HCT116 (cell line): ENCODE data around the gene GJA1. TPM values are rescaled to one million over a fixed set of nuclear protein-coding genes. Genes with fewer than 3 reads are reported as not detected.
"Not testable (repeated sequence)": the region's sequence is repeated elsewhere in the genome, so short reads cannot be mapped to it uniquely, and the experiment has no call there.

Experiments
- ATAC-seq: fragments of 200-7000 bp; cut with Tn5 transposase; 2 replicates; pipeline ENCODE4 v1.9.1; 2020; ENCODE audit warnings: mild to moderate bottlenecking, moderate library complexity
- Bru-seq: library from RNA; stranded (reverse); fragments of 400-500 nt; gene quantifications from one replicate; lab custom pipeline; 2021; lab: Mats Ljungman, UMichigan
- BruChase-seq, 2 experiments: library from RNA; stranded (reverse); fragments of 400-500 nt; gene quantifications; one replicate each; lab custom pipeline; 2021; lab: Mats Ljungman, UMichigan
- BruUV-seq: library from RNA; stranded (reverse); fragments of 400-500 nt; replicated peaks from 2 replicates; lab custom pipeline; 2021; lab: Mats Ljungman, UMichigan
- CTCF ChIA-PET: fragments of 300-600 bp; sonication (Branson Sonifier 250); formaldehyde crosslinking; loops from one replicate; lab custom pipeline; 2021; ENCODE audit warnings: antibody characterized with exemption; lab: Charles Lee
- POLR2A ChIA-PET: fragments of 300-600, 350-600 bp; sonication (Branson Sonifier 250); formaldehyde crosslinking; loops from one replicate; lab custom pipeline; 2021; ENCODE audit warnings: antibody characterized with exemption; lab: Charles Lee
- RAD21 ChIA-PET, 2 experiments: fragments of 300-600 bp; sonication (Branson Sonifier 250); formaldehyde crosslinking; loops; one replicate each; lab custom pipeline; 2023; ENCODE audit warnings: low total read pairs in 2 of 2; ENCODE audit not compliant: uncharacterized antibody in 2 of 2, unreplicated experiment in 2 of 2, low non-redundant PET in 1 of 2; lab: Charles Lee
- DNase-seq: peaks from one replicate; pipeline ENCODE4 v3.0.0-alpha.2; 2010; ENCODE audit warnings: low read depth, low spot score
- H2AFZ ChIP-seq: fragments of 200-600 bp; shearing (Covaris generic), sonication (generic); 2 replicates; pipeline ENCODE4 v1.6.1; 2017; ENCODE audit warnings: low read depth, mixed run types, mixed read lengths, antibody characterized with exemption, low read length; ENCODE audit not compliant: poor library complexity, severe bottlenecking
- H3K27ac ChIP-seq: 2 replicates; pipeline ENCODE4 v1.5.1; 2012; ENCODE audit warnings: low read depth, low read length
- H3K27me3 ChIP-seq: fragments of 200-600 bp; sonication (generic); 2 replicates; pipeline ENCODE4 v1.6.1; 2016; ENCODE audit warnings: mixed run types, low read length, mixed read lengths; ENCODE audit not compliant: insufficient read depth
- H3K36me3 ChIP-seq, 2 experiments: fragments of 200-500 bp in 1 of 2; fragments of 200-600 bp in 1 of 2; sonication (Bioruptor generic) in 1 of 2; sonication (generic) in 1 of 2; 2 replicates each; pipeline versions ENCODE4 v1.5.1 to v1.6.1; 2014 to 2016; ENCODE audit warnings: low read length in 2 of 2, inconsistent platforms in 1 of 2, mixed read lengths in 1 of 2, mixed run types in 1 of 2; ENCODE audit not compliant: insufficient read depth in 2 of 2, control insufficient read depth in 1 of 2
- H3K4me1 ChIP-seq, 2 experiments: fragments of 200-600 bp in 1 of 2; sonication (generic) in 1 of 2; 2 replicates each; pipeline versions ENCODE4 v1.5.1 to v1.6.1; 2012 to 2017; ENCODE audit warnings: low read length in 2 of 2, inconsistent platforms in 1 of 2, mild to moderate bottlenecking in 1 of 2, mixed read lengths in 1 of 2, mixed run types in 1 of 2, moderate library complexity in 1 of 2; ENCODE audit not compliant: insufficient read depth in 2 of 2, control insufficient read depth in 1 of 2
- H3K4me2 ChIP-seq: fragments of 200-600 bp; sonication (generic); 2 replicates; pipeline ENCODE4 v1.6.1; 2017; ENCODE audit warnings: mixed run types, low read length, mixed read lengths
- H3K4me3 ChIP-seq, 2 experiments: fragments of 200-600 bp in 1 of 2; sonication (generic) in 1 of 2; replicated peaks in 1 of 2; 2 replicates each; pipeline ENCODE4 v1.5.1; 2011 to 2016; ENCODE audit warnings: low read length in 2 of 2, control low read depth in 1 of 2, low read depth in 1 of 2, mild to moderate bottlenecking in 1 of 2, mixed read lengths in 1 of 2, mixed run types in 1 of 2
- H3K79me2 ChIP-seq: fragments of 200-600 bp; sonication (generic); 2 replicates; pipeline ENCODE4 v1.6.1; 2017; ENCODE audit warnings: mild to moderate bottlenecking, mixed run types, low read length, moderate library complexity, mixed read lengths; ENCODE audit not compliant: insufficient read depth
- H3K9ac ChIP-seq: fragments of 200-600 bp; sonication (generic); 2 replicates; pipeline ENCODE4 v1.6.1; 2016; ENCODE audit warnings: low read length, mixed read lengths
- H3K9me2 ChIP-seq: fragments of 200-600 bp; sonication (generic), shearing (Covaris generic); 2 replicates; pipeline ENCODE4 v1.6.1; 2017; ENCODE audit warnings: mixed run types, mild to moderate bottlenecking, moderate library complexity; ENCODE audit not compliant: insufficient read depth
- H3K9me3 ChIP-seq, 2 experiments: fragments of 200-500 bp in 1 of 2; fragments of 200-600 bp in 1 of 2; sonication (Bioruptor generic) in 1 of 2; sonication (generic) in 1 of 2; 2 replicates each; pipeline ENCODE4 v1.6.1; 2014 to 2017; ENCODE audit warnings: low read length in 2 of 2, mixed read lengths in 2 of 2, inconsistent platforms in 1 of 2, low read depth in 1 of 2, mild to moderate bottlenecking in 1 of 2, mixed run types in 1 of 2, moderate library complexity in 1 of 2; ENCODE audit not compliant: control insufficient read depth in 1 of 2, insufficient read depth in 1 of 2
- H4K20me1 ChIP-seq: fragments of 200-600 bp; sonication (generic), shearing (Covaris generic); 2 replicates; pipeline ENCODE4 v1.6.1; 2017; ENCODE audit warnings: mixed run types, mild to moderate bottlenecking, moderate library complexity; ENCODE audit not compliant: insufficient read depth
- CBX3 ChIP-seq: IDR thresholded peaks from 2 replicates; pipeline ENCODE4 v1.6.1; 2012; ENCODE audit warnings: low read depth
- EZH2phosphoT487 ChIP-seq: fragments of 200-600 bp; IDR thresholded peaks from 2 replicates; pipeline ENCODE4 v1.6.1; 2018; ENCODE audit warnings: antibody characterized with exemption, borderline replicate concordance
- FOSL1 ChIP-seq: IDR thresholded peaks from 2 replicates; pipeline ENCODE4 v1.6.1; 2012; ENCODE audit warnings: low read depth
- JUND ChIP-seq: IDR thresholded peaks from 2 replicates; pipeline ENCODE4 v1.6.1; 2012
- POLR2A ChIP-seq: IDR thresholded peaks from 2 replicates; pipeline ENCODE4 v1.7.0; 2011; ENCODE audit warnings: borderline replicate concordance; ENCODE audit not compliant: insufficient read depth, insufficient read length; ENCODE audit errors: extremely low read depth
- POLR2AphosphoS5 ChIP-seq: IDR thresholded peaks from 2 replicates; pipeline ENCODE4 v1.6.1; 2011; ENCODE audit warnings: mild to moderate bottlenecking, low read depth, low read length, moderate library complexity
- SIN3A ChIP-seq: IDR thresholded peaks from 2 replicates; pipeline ENCODE4 v1.6.1; 2012; ENCODE audit warnings: low read depth
- SP1 ChIP-seq: IDR thresholded peaks from 2 replicates; pipeline ENCODE4 v1.6.1; 2012; ENCODE audit warnings: low read depth
- TCF7L2 ChIP-seq: IDR thresholded peaks from 2 replicates; pipeline ENCODE4 v1.7.0; 2011; ENCODE audit warnings: borderline replicate concordance, inconsistent platforms; ENCODE audit not compliant: insufficient read depth, insufficient read length; ENCODE audit errors: extremely low read depth
- YY1 ChIP-seq: IDR thresholded peaks from 2 replicates; pipeline ENCODE4 v1.6.1; 2011; ENCODE audit warnings: low read length, low read depth, moderate library complexity, mild to moderate bottlenecking; ENCODE audit not compliant: insufficient replicate concordance; ENCODE audit errors: extremely low read depth
- intact Hi-C: fragments of 100-400 bp; cut with micrococcal nuclease; formaldehyde crosslinking; loops from 2 replicates; pipeline ENCODE4 v1.10.0; 2022
- long read RNA-seq: library from polyadenylated mRNA; unstranded; transcript quantifications from one replicate; pipeline ENCODE4 v2.0.0, GENCODE V29; 2021; ENCODE audit not compliant: unreplicated experiment
- polyA plus RNA-seq: library from polyadenylated mRNA; unstranded; fragments of >200 nt; gene quantifications from 2 replicates; pipeline ENCODE4 v1.2.1, GENCODE V29; 2012; ENCODE audit warnings: missing spikeins
- total RNA-seq: library from RNA; stranded (reverse); gene quantifications from one replicate; pipeline ENCODE4 v1.2.1, GENCODE V29; 2021; ENCODE audit not compliant: unreplicated experiment
- TF ChIP-seq, protein P1 (sequence below): IDR thresholded peaks from 2 replicates; pipeline ENCODE4 v1.6.1; 2011; ENCODE audit warnings: mild to moderate bottlenecking, low read length, moderate library complexity; ENCODE audit not compliant: insufficient replicate concordance; ENCODE audit errors: extremely low read depth
- TF ChIP-seq, protein P2 (sequence below): IDR thresholded peaks from 2 replicates; pipeline ENCODE4 v1.6.1; 2012
- TF ChIP-seq, protein P3 (sequence below): IDR thresholded peaks from 2 replicates; pipeline ENCODE4 v1.6.1; 2012; ENCODE audit warnings: low read depth

GJA1 gene
- total RNA-seq = 1.1 TPM
- polyA plus RNA-seq = not detected in 2 replicates
- Bru-seq, nascent RNA = percentile 6 among the genes with signal in this experiment
- BruChase-seq, experiment 1, labeled RNA remaining after a 6-hour chase = not detected
- BruChase-seq, experiment 2, labeled RNA remaining after a 2-hour chase = percentile 14 among the genes with signal in this experiment
- long read RNA-seq = 0 reads

DNA sequence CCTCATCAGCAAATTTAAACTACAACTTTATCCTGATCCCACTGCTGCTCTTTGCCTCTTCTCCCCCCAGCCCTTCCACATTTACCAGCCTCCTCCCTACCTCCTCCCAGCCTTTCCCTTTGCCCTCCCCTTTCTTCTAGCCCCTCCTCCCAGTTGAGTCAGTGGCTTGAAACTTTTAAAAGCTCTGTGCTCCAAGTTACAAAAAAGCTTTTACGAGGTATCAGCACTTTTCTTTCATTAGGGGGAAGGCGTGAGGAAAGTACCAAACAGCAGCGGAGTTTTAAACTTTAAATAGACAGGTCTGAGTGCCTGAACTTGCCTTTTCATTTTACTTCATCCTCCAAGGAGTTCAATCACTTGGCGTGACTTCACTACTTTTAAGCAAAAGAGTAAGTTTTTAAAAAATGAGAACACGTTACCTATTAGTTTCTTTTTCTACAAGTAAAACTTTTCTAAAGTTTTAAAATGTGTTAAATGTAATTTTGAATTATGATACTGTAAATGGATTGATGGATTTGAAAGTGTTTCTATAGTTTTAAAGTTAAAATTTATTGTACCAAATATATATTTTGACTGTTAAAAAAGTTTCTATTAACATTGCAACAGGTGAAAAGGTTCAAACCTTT is at the start of gene GJA1:
Gene GJA1 (plus strand): TSS at position 203 of the 626 bp plus-strand sequence. CDS start 11,202 bp downstream, outside the sequence.
- POLR2A ChIA-PET = no interaction called here
- Histone ChIP-seq H3K27ac (no peak within 1 kb of the TSS), H3K36me3 (no peaks in the 10 kb centered on the region), H3K4me3 (no peak within 1 kb of the TSS), H3K79me2 (no peaks in the 10 kb centered on the region), H3K9me3 (no peaks in the 10 kb centered on the region), H3K4me2 (no peak within 1 kb of the TSS), H3K9me2 (no peaks in the 10 kb centered on the region), H2AFZ (peak within 1 kb of the TSS; percentile 57), H3K27me3 (no peaks in the 10 kb centered on the region), H4K20me1 (no peaks in the 10 kb centered on the region), H3K4me1 (no peaks in the 10 kb centered on the region), H3K9ac (no peak within 1 kb of the TSS)
- intact Hi-C loops = no loop called here
- TF ChIP-seq EZH2phosphoT487 (no peak), SP1 (no peak), JUND (no peak), POLR2AphosphoS5 (no peak), YY1 (no peak), TCF7L2 (no peak), FOSL1 (no peak), POLR2A (no peak), SIN3A (no peak), CBX3 (no peak)
- TF ChIP-seq, protein P1, sequence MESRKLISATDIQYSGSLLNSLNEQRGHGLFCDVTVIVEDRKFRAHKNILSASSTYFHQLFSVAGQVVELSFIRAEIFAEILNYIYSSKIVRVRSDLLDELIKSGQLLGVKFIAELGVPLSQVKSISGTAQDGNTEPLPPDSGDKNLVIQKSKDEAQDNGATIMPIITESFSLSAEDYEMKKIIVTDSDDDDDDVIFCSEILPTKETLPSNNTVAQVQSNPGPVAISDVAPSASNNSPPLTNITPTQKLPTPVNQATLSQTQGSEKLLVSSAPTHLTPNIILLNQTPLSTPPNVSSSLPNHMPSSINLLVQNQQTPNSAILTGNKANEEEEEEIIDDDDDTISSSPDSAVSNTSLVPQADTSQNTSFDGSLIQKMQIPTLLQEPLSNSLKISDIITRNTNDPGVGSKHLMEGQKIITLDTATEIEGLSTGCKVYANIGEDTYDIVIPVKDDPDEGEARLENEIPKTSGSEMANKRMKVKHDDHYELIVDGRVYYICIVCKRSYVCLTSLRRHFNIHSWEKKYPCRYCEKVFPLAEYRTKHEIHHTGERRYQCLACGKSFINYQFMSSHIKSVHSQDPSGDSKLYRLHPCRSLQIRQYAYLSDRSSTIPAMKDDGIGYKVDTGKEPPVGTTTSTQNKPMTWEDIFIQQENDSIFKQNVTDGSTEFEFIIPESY = no peak
- TF ChIP-seq, protein P2, sequence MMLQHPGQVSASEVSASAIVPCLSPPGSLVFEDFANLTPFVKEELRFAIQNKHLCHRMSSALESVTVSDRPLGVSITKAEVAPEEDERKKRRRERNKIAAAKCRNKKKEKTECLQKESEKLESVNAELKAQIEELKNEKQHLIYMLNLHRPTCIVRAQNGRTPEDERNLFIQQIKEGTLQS = no peak
- TF ChIP-seq, protein P3, sequence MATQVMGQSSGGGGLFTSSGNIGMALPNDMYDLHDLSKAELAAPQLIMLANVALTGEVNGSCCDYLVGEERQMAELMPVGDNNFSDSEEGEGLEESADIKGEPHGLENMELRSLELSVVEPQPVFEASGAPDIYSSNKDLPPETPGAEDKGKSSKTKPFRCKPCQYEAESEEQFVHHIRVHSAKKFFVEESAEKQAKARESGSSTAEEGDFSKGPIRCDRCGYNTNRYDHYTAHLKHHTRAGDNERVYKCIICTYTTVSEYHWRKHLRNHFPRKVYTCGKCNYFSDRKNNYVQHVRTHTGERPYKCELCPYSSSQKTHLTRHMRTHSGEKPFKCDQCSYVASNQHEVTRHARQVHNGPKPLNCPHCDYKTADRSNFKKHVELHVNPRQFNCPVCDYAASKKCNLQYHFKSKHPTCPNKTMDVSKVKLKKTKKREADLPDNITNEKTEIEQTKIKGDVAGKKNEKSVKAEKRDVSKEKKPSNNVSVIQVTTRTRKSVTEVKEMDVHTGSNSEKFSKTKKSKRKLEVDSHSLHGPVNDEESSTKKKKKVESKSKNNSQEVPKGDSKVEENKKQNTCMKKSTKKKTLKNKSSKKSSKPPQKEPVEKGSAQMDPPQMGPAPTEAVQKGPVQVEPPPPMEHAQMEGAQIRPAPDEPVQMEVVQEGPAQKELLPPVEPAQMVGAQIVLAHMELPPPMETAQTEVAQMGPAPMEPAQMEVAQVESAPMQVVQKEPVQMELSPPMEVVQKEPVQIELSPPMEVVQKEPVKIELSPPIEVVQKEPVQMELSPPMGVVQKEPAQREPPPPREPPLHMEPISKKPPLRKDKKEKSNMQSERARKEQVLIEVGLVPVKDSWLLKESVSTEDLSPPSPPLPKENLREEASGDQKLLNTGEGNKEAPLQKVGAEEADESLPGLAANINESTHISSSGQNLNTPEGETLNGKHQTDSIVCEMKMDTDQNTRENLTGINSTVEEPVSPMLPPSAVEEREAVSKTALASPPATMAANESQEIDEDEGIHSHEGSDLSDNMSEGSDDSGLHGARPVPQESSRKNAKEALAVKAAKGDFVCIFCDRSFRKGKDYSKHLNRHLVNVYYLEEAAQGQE = no peak
- peak; percentile 64; the same call in 1 of the 2 replicates for ATAC-seq
- CTCF ChIA-PET = interaction anchor here (0.9 kb wide), 2 partner anchors 414 to 598 kb away, joined by 3 read pairs; no protein-coding TSS in a partner anchor
- RAD21 ChIA-PET = no interaction called here
- no TSS peak for BruUV-seq
- DNase-seq = no peak

DNA sequence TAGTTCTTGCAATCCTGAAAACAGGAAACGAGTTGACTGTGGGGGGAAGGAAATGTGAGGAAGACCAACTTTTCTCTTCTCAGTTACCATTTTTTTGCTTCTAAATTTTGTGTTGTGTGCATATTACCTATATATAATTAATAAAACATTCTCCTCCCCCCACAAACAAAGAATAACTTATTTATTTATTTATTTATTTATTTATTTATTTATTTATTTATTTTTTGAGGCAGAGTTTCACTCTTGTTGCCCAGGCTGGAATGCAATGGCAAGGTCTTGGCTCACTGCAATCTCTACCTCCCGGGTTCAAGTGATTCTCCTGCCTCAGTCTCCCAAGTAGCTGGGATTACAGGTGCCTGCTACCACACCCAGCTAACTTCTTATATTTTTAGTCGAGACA is 48.9 kb upstream of the GJA1 start:
- H3K36me3 ChIP-seq, H3K27ac ChIP-seq, intact Hi-C loops, DNase-seq, H3K9me3 ChIP-seq, H3K79me2 ChIP-seq, H3K4me2 ChIP-seq, ATAC-seq, H3K4me3 ChIP-seq, H3K9ac ChIP-seq, H4K20me1 ChIP-seq, H3K9me2 ChIP-seq, H2AFZ ChIP-seq, H3K4me1 ChIP-seq, POLR2A ChIA-PET, H3K27me3 ChIP-seq, BruUV-seq, RAD21 ChIA-PET: not testable (repeated sequence)
- CTCF ChIA-PET = interaction anchor here (0.8 kb wide), 1 partner anchor 17 kb away, joined by 3 read pairs; no protein-coding TSS in a partner anchor
